ENCODE data around the gene MORN1.
"Not testable (repeated sequence)": the region's sequence is repeated elsewhere in the genome, so short reads cannot be mapped to it uniquely, and the experiment has no call there.

Gene MORN1

DNA sequence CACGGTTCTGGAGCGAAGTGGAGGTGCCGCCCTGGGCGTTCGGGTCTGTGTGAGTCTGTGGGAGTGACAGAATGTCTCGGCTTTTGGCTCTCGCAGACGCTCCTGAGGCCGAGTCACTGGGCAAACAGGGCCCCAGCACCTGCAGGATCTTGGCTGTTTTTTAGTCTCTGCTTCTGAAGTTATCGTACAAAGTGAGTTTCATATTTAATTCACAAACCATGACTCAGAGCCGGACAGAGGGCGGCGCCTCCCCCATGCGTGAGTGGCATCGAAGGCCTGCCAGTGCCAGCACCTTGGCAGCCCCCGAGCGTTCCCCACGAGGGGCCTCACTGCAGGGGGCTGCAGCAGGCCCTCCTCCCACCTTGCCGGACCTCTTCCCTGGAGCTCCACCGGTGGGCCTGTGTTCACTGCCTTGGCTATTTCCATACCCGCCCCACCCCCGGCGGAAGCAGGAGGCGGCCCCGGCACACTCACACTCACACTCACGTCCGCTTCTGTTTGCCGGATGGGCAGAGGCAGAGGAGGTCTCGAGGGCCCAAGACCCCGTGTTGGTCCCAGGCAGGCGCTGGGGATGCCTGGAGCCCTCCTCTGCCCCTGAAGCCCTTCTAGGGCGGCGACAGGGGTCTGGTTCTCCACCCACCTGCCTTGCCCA is 56.3 kb downstream of the MORN1 start:
- DNase-seq = no peak

DNA sequence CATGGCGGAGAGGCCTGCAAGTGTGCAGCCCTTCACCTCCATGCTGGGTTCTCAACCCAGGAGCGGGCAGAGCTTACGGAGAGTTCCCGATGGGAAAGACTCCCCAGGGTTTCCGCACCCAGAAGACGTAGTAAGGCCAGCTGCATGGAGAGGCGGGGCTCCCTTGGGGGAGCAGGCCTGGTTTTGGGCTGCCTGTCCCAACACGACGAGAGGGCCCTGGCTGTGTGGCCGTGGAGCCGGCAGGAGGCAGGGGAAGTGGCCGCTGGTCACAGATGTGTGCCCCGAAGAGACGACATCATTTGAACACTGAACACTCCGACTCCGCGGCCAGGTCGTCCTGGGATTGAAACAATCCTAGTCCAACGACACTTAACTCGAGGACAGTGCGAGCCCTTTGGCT is 57.0 kb downstream of the MORN1 start:
- no peak for DNase-seq

GRCh38 chr1:2331580-2331979 is 59.8 kb downstream of the MORN1 start:
- peak in 1 of 2 experiments; percentile 43 for DNase-seq

- no peak for DNase-seq
Measured at GRCh38 chr1:2331200-2331544, 60.2 kb downstream of the MORN1 start.

DNA sequence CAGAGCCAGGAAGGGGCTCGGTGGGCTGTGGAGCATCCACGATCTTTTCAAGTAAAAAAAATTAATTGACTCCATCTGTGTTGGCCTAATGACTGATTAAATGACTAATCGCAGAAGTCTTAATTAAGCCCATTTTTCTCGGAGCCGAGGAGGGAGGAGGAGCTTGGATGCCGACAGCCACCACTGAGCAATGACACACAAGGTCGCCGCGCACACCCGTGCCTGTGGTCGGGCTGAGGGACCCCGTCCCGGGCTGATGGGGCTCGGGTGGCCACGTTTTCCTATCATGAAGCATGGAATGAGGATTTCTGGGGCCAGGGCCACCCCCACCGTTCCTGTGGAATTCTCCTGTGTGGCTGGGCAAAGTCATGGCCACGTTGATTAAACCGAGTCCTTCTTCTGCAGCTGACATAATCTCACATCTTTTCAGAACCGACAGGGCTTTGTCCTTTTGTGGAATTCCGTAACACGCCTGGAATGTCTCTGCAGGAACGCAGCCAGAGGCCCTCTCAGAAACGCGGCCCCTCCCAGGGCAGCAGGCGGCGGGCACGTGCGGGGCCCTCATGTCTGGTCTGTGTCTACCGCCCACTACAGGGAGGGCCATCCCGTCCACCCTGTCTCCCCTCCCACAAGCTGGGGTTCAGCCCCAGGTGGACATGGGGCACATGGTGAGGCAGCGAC is 60.7 kb downstream of the MORN1 start:
- DNase-seq = no peak

- DNase-seq = no peak
Measured at GRCh38 chr1:2330035-2330434, 61.3 kb downstream of the MORN1 start.

DNA sequence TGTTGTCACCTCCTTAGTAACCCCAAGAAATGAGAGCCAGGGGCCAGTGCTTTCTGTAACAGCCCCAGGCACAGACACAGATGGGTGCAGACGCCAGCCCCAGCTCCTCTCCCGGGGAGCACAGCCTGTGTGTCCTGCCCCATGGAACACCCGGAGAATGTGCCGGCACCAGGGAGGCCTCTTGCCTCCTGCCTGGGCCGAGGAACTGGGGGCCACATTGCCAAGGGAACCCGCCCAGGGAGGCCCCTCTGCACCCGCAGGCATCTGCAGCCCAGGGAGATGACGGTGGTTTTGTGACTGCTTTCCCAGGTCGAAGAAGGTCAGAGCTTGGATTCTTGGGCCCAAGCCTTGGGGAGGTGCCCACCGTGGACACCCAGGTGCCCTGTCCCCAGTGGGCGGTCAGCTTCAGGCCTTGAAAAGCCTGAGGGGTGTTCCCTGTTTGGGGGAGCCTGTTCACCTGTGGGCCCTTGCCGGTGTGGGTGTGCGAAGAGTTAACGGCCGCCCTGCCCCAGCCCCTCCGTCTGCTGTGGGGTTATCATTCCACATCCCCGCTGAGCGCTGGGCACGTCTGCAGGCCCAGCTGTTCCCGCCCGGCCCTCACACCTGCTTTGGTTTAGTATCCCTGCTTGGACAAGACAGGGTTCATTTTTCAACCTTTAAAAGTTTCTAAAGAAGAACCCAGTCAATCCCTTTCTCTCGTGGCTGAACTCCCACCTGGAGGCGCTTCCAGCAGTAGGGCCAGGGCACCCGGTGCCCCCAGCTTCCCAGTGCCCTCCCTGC is 62.5 kb downstream of the MORN1 start:
- no peak for DNase-seq

- no peak for DNase-seq
Measured at GRCh38 chr1:2327841-2328240, 63.5 kb downstream of the MORN1 start.

DNA sequence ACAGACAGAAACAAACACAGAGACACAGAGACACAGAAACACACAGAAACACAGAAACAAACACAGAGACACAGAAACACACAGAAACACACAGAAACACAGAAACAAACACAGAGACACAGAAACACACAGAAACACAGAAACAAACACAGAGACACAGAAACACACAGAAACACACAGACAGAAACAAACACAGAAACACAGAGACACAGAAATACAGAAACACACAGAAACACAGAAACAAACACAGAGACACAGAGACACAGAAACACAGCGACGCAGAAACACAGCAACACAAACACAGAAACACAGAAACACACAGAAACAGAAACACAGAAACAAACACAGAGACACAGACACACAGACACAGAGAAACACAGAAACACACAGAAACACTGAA is 64.2 kb downstream of the MORN1 start:
- DNase-seq = not testable (repeated sequence)

- DNase-seq = no peak
Measured at GRCh38 chr1:2326524-2326923, 64.8 kb downstream of the MORN1 start.

DNA sequence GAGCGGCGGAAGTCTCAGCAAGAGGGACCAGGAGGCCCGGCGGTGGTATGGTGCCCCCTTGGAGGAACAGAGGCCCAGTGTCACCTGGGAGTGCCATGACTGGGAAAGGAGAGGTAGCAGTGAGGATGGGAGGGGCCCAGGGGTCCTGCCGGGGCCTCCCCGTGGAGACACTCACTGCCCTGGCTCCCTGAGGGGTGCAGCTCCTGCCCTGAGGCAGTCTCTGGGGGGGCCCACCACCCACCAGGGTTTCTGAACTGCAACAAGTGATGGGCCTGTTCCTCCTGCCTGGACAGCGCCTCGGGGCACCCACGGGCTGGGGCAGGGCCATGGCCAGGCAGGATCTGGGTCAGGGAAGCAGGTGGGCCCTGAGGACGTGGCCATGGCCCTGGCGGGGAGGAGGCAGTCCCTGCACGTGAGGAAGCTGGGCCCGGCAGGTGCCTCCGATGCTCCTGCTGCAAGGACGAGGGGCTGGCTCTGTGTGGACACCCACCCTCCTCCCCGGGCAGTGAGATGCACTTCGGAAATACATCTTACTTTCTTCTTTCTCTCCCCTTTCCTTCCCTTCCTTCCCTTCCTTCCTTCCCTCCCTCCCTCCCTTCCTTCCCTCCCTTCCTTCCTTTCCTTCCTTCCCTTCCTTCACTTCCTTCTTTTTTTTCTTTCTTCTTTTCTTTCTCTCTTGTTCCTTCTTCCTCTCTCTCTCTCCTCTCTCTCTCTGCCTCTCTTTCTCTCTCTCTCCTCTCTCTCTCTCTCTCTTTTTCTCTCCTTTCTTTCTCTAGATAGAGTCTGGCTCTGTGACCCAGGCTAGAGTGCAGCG is 66.6 kb downstream of the MORN1 start:
- DNase-seq = no peak

- DNase-seq = no peak
Measured at GRCh38 chr1:2323451-2323974, 67.8 kb downstream of the MORN1 start.

GRCh38 chr1:2322581-2323211 is 68.7 kb downstream of the MORN1 start:
- no peak for DNase-seq

- peak in 1 of 2 experiments; percentile 47 for DNase-seq
Measured at GRCh38 chr1:2322065-2322571, 69.2 kb downstream of the MORN1 start.

DNA sequence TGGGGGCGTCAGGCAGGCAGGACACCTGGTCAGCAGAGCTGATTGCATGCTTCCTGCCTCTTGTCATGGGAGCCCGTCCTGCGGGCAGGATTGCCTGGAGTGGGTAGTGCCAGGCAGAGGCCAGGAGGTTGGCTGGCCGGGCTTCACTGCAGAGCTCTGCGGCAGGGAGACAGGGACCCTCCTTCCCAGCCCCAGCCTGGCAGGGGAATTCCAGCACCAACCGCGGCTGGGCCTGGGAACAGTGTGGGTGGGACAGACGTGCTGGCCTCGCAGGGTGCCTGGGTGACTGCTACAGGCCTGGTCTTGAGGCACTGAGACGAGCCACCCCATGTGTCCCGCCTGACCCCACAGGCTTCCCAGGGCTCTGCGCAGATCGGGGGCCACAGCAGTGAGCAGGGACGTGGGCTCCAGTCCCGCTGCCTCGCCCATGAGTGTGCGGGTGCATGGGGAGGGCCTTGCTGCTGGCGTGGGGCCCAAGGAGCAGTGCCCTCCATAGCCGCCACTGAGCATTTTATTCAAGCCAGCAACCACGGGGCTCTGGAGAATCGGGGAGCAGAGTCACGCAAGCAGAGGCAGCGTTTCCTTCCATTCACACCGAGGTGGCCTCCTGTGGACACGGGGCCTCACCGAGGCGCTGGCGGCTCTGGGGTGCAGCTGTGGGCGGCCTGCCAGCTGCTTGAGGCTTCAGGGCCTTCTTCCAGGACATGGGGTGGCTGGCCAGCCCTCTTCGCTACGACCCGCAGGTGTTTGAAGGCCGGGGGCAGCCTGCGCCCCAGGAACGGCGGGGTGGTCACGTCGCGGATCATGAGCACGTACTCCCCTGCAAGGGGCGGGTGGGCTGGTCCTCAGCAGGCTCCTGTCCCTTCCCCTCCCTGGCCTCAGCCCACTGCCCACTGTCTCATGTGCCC is 70.3 kb downstream of the MORN1 start:
- DNase-seq = no peak

DNA sequence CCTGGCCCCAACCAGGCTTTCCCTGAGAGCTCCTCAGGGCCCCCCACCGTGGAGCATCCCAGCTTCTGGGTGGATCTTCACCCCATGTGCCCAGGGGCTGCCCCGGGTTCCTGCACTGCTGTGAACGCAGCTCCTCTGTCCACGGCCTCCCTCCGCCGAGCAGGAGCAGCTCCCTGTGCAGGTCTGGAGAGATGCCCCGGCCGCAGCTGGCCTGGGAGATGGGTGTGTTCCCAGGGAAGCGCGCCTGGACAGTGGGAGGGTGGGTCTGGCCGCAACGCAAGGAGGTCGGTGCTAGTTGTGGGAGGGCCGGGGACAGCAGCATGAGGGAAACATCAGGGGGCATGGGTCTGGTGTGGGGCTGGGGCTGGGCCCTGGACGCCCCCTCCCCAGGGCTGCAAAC is 71.3 kb downstream of the MORN1 start:
- no peak for DNase-seq

DNA sequence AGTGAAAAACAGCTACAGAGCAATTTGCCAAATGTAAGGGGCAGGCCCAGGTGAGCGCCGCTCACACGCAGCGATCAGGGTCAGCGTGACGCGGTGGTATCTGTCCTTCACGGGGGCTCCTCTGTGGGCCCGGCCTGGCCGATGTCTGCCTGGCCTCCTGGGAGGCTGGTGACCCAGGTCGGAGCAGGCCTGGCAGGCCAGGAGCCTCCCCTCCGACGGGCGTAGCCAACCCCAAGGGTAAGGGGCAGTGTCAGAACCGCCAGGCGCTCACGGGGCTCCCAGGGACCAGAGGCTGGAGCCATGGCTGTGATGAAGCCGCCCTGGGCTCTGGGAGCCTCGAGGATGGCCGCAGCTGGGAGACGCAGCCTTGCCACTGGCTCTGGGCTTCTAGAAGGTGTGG is 72.1 kb downstream of the MORN1 start:
- no peak for DNase-seq

GRCh38 chr1:2318314-2319278 is 72.8 kb downstream of the MORN1 start:
- DNase-seq = no peak

DNA sequence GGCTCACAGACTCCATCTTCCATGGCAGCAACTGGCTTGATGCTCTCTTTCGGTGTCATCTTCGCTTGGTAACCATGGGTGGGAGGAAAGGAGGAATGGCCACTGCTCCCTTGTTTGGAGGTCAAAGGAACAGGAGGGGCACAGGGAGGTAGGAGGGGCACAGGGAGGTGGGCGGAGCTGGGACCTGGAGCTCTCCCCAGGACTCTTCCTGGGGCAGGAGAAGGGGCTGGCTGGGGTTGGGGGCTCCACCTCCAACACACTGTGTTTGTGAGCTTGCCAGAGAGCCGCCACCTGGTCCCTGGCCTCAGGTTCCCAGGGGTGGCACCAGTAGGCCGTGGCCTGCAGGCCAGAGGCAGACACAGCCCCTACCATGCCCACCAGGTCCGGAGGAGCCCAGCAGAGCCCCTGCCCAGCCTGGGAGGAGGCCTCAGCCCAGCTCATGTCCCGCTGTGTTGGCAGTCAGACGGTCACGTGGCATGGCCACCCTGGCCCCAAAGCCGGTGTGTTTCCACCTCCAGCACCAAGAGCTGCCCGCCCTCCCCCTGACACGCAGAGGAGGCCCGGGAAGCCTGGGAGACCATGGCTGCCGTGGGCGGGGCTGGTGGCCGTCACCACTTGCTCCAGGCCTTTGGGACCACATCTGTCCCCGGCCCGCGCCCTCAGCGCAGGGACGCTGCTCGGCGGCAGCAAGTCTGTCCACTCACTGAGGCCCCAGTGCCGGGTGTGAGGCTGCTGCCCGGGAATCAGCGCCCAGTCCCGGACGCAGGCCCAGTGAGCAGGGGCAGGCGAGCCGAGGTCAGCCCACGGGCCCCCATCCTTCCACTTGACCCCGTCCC is 73.9 kb downstream of the MORN1 start:
- DNase-seq = no peak
